ENCODE measurements around the gene FBXL22. TPM values are rescaled to one million over a fixed set of nuclear protein-coding genes. Genes with fewer than 3 reads are reported as not detected.

The FBXL22 gene
- total and polyA plus RNA-seq, 8 donors = 0.28 to 2.1 (median 0.90) TPM

GRCh38 chr15:63576441-63576840, 20.7 kb upstream of the FBXL22 start:
- Histone ChIP-seq H3K4me1 (no peaks in the 10 kb centered on the region), H3K27ac (no peak overlapping the region), H3K9me3 (no peaks in the 10 kb centered on the region), H3K4me3 (no peak overlapping the region), H3K36me3 (peaks cover 0 to 17% (median 0%) of the 10 kb centered on the region in 3 donors), H3K27me3 (no peaks in the 10 kb centered on the region)
- ATAC-seq = no peak
- no peak for FAIRE-seq
- 75 to 77% methylated on average over 6 of the region's 6 CpGs for WGBS, 2 donors
- DNase-seq = no peak
- intact Hi-C loops (cut with DNase I) = no loop called here
- TF ChIP-seq CTCF (IDR thresholded peaks at IDR 0.05) = no peak

GRCh38 chr15:63582179-63582578, 15.0 kb upstream of the FBXL22 start:
- intact Hi-C loops (cut with DNase I) = no loop called here
- Histone ChIP-seq H3K27ac (no peak overlapping the region), H3K4me1 (peaks cover 0 to 3% (median 1%) of the 10 kb centered on the region in 3 donors), H3K9me3 (no peaks in the 10 kb centered on the region), H3K36me3 (peaks cover 0 to 6% (median 0%) of the 10 kb centered on the region in 3 donors), H3K27me3 (no peaks in the 10 kb centered on the region), H3K4me3 (no peak overlapping the region)
- TF ChIP-seq CTCF (IDR thresholded peaks at IDR 0.05) = no peak
- no peak for FAIRE-seq
- no peak for DNase-seq
- no peak for ATAC-seq

GRCh38 chr15:63582718-63583426, 14.3 kb upstream of the FBXL22 start:
- Histone ChIP-seq H3K4me3 (no peak overlapping the region), H3K27me3 (no peaks in the 10 kb centered on the region), H3K36me3 (peaks cover 0 to 6% (median 0%) of the 10 kb centered on the region in 3 donors), H3K9me3 (no peaks in the 10 kb centered on the region), H3K27ac (no peak overlapping the region), H3K4me1 (peaks cover 5 to 10% (median 8%) of the 10 kb centered on the region in 3 donors)
- no peak for DNase-seq
- ATAC-seq = no peak
- intact Hi-C loops (cut with DNase I) = no loop called here
- FAIRE-seq = no peak
- 88 to 89% methylated on average over 2 of the region's 2 CpGs for WGBS, 2 donors
- TF ChIP-seq CTCF (IDR thresholded peaks at IDR 0.05) = no peak

GRCh38 chr15:63586790-63587189, 10.4 kb upstream of the FBXL22 start:
- no peak overlapping the region for H3K4me3 ChIP-seq
- DNase-seq (no peak), ATAC-seq (peak in 1 of 4 donors; percentile 32), FAIRE-seq (no peak)
- H3K36me3 ChIP-seq = peaks cover 3 to 42% (median 23%) of the 10 kb centered on the region in 3 donors
- no peaks in the 10 kb centered on the region for H3K27me3 ChIP-seq
- intact Hi-C loops (cut with DNase I) = no loop called here
- peaks cover 10 to 13% (median 10%) of the 10 kb centered on the region in 3 donors for H3K4me1 ChIP-seq
- no peak for TF ChIP-seq CTCF (IDR thresholded peaks at IDR 0.05)
- WGBS, 2 donors = 96 to 98% methylated on average over 5 of the region's 5 CpGs
- H3K9me3 ChIP-seq = no peaks in the 10 kb centered on the region
- H3K27ac ChIP-seq = no peak overlapping the region

GRCh38 chr15:63587527-63587926, 9.7 kb upstream of the FBXL22 start:
- intact Hi-C loops (cut with DNase I) = no loop called here
- Histone ChIP-seq H3K27me3 (no peaks in the 10 kb centered on the region), H3K9me3 (no peaks in the 10 kb centered on the region), H3K4me1 (peaks cover 10 to 13% (median 10%) of the 10 kb centered on the region in 3 donors), H3K4me3 (no peak overlapping the region), H3K27ac (peak overlapping the region in 1 of 4 donors; percentile 20), H3K36me3 (peaks cover 3 to 46% (median 23%) of the 10 kb centered on the region in 3 donors)
- ATAC-seq (peak; percentile 63 to 88 (median 72)), DNase-seq (no peak), FAIRE-seq (no peak)
- TF ChIP-seq CTCF (IDR thresholded peaks at IDR 0.05) = no peak
- 25 to 28% methylated on average over 2 of the region's 2 CpGs for WGBS, 2 donors
